Neural cell (in vitro differentiated cells): Measurements from ENCODE around the gene FA2H.

Experiments used
- CTCF ChIP-seq: fragments of 450-650 bp; IDR thresholded peaks from 2 replicates; pipeline ENCODE4 v1.5.1; 2014; ENCODE audit warnings: antibody characterized with exemption, mild to moderate bottlenecking, moderate library complexity; ENCODE audit not compliant: poor library complexity, severe bottlenecking
- EZH2 ChIP-seq: fragments of 200-600, 300-800 bp; shearing (Covaris generic), sonication (generic); IDR thresholded peaks from 2 replicates; pipeline ENCODE4 v1.6.1; 2014; ENCODE audit warnings: antibody characterized with exemption, low read length, borderline replicate concordance, mild to moderate bottlenecking; ENCODE audit not compliant: insufficient read depth, poor library complexity, severe bottlenecking
- MXI1 ChIP-seq: fragments of 450-650 bp; conservative IDR thresholded peaks from 2 replicates; pipeline ENCODE4 v1.6.1; 2014; ENCODE audit warnings: antibody characterized with exemption, mild to moderate bottlenecking; ENCODE audit not compliant: poor library complexity, severe bottlenecking
- POLR2AphosphoS5 ChIP-seq: IDR thresholded peaks from 2 replicates; pipeline ENCODE4 v1.6.1; 2012
- REST ChIP-seq: IDR thresholded peaks from 2 replicates; pipeline ENCODE4 v1.6.1; 2012; ENCODE audit warnings: borderline replicate concordance

GRCh38 chr16:74680681-74681080 is 93.9 kb downstream of the FA2H start:
- no peak for TF ChIP-seq CTCF
- TF ChIP-seq MXI1, result no peak
- TF ChIP-seq REST, result no peak
- no peak for TF ChIP-seq POLR2AphosphoS5
- TF ChIP-seq EZH2, result no peak
